GM23248 (cell line): ENCODE data around the gene PCDH1. TPM values are rescaled to one million over a fixed set of nuclear protein-coding genes. Genes with fewer than 3 reads are reported as not detected.
"Not testable (repeated sequence)": the region's sequence is repeated elsewhere in the genome, so short reads cannot be mapped to it uniquely, and the experiment has no call there.

Experiments
- DNase-seq: peaks from one replicate; pipeline ENCODE4 v3.0.0-alpha.2; 2015
- H2AFZ ChIP-seq: fragments of 200-600 bp; sonication (generic); 2 replicates; pipeline ENCODE4 v1.6.1; 2016; ENCODE audit warnings: antibody characterized with exemption
- H3F3A ChIP-seq: fragments of 200-600 bp; sonication (generic); 2 replicates; pipeline ENCODE4 v1.6.1; 2016; ENCODE audit warnings: mild to moderate bottlenecking, antibody characterized with exemption, mixed run types; ENCODE audit not compliant: insufficient read depth
- H3K27ac ChIP-seq: fragments of 200-600 bp; sonication (generic); 2 replicates; pipeline ENCODE4 v1.5.1; 2016; ENCODE audit warnings: mild to moderate bottlenecking
- H3K27me3 ChIP-seq: fragments of 200-600 bp; sonication (generic); replicated peaks from 2 replicates; pipeline ENCODE4 v1.6.1; 2016; ENCODE audit warnings: mild to moderate bottlenecking; ENCODE audit not compliant: insufficient read depth
- H3K36me3 ChIP-seq: fragments of 200-600 bp; sonication (generic); 2 replicates; pipeline ENCODE4 v1.6.1; 2016; ENCODE audit warnings: low read depth, mild to moderate bottlenecking
- H3K4me1 ChIP-seq: fragments of 200-600 bp; sonication (generic); 2 replicates; pipeline ENCODE4 v1.6.1; 2016; ENCODE audit warnings: mild to moderate bottlenecking; ENCODE audit not compliant: insufficient read depth
- H3K4me2 ChIP-seq: fragments of 200-600 bp; sonication (generic); one replicate; pipeline ENCODE4 v1.6.1; 2016; ENCODE audit warnings: mild to moderate bottlenecking; ENCODE audit not compliant: unreplicated experiment
- H3K4me3 ChIP-seq: fragments of 200-600 bp; sonication (generic); 2 replicates; pipeline ENCODE4 v1.5.1; 2016; ENCODE audit warnings: mild to moderate bottlenecking
- H3K79me2 ChIP-seq: fragments of 200-600 bp; sonication (generic); 2 replicates; pipeline ENCODE4 v1.6.1; 2016; ENCODE audit warnings: mild to moderate bottlenecking; ENCODE audit not compliant: insufficient read depth
- H3K9ac ChIP-seq: fragments of 200-600 bp; sonication (generic); 2 replicates; pipeline ENCODE4 v1.6.1; 2016; ENCODE audit warnings: mild to moderate bottlenecking
- H3K9me2 ChIP-seq: fragments of 200-600 bp; sonication (generic); 2 replicates; pipeline ENCODE4 v1.6.1; 2016; ENCODE audit warnings: mixed run types, mild to moderate bottlenecking, moderate library complexity; ENCODE audit not compliant: insufficient read depth
- H3K9me3 ChIP-seq: fragments of 200-600 bp; sonication (generic); one replicate; pipeline ENCODE4 v1.6.1; 2017; ENCODE audit warnings: low read depth
- H4K20me1 ChIP-seq: fragments of 200-600 bp; sonication (generic); 2 replicates; pipeline ENCODE4 v1.6.0; 2016; ENCODE audit not compliant: insufficient read depth
- EZH2 ChIP-seq: fragments of 200-600 bp; sonication (generic); IDR thresholded peaks from 2 replicates; pipeline ENCODE4 v1.6.1; 2018; ENCODE audit warnings: antibody characterized with exemption, mild to moderate bottlenecking; ENCODE audit not compliant: insufficient read depth, poor library complexity, severe bottlenecking
- EZH2phosphoT487 ChIP-seq: fragments of 200-600 bp; sonication (generic); IDR thresholded peaks from 2 replicates; pipeline ENCODE4 v1.6.1; 2018; ENCODE audit warnings: antibody characterized with exemption, moderate library complexity, mild to moderate bottlenecking, low read depth; ENCODE audit not compliant: insufficient read depth
- WGBS, 2 experiments: methylation state at CpG; one replicate each; pipeline ENCODE4 v1.1.6; 2015 to 2017; ENCODE audit warnings: low lambda C conversion rate in 2 of 2, low coverage in 1 of 2; ENCODE audit errors: missing lambda C conversion rate in 2 of 2; 5-methylcytosine and 5-hydroxymethylcytosine counted together
- in situ Hi-C: fragments of 300-500 bp; cut with MboI; formaldehyde crosslinking; loops from 2 replicates; pipeline ENCODE4 v1.15.0; 2020
- polyA plus RNA-seq: library from polyadenylated mRNA; unstranded; fragments of >200 nt; fragmentation: Nextera tagmentation; extraction: Ambion mirVana; gene quantifications from 2 replicates; pipeline ENCODE4 v1.2.1, GENCODE V29; 2016
- total RNA-seq: library from RNA; depleted of rRNA; stranded (reverse); fragments of >200 nt; shearing (Covaris generic); gene quantifications from 2 replicates; pipeline ENCODE4 v1.2.3, GENCODE V29; 2014

Gene PCDH1
- total and polyA plus RNA-seq, 2 experiments from 2014 or later, result 1.6 to 3.5 TPM

- H2AFZ ChIP-seq, result peak overlapping the region; percentile 80
Observed at GRCh38 chr5:141822144-141822543, 56.1 kb downstream of the PCDH1 start.

DNA sequence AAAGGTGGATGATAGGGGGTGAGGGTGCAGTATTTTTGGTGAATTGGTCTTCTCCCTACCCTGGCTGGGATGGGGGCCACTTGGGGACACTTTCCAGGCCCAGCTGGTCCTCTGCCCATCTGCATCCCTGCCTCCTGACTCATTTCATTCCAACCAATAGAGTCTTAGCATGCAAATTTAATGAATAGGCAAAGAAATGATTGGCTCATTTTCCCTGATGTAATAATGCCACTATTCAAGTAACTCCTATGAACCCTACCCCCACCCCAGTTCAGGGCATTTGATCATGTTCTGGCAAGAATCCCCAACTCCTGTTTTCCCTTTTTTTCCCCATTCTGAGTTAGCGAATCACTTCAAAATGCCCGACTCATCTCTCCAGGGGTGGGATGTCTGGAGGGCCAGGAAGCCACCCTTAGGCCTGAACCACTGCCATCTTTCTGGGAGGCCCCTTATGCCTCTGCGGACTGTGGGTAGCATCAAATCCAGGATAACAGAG lies 56.7 kb downstream of the PCDH1 start:
- Histone ChIP-seq H3K9me3 (no peaks in the 10 kb centered on the region), H3K79me2 (no peaks in the 10 kb centered on the region), H3K36me3 (no peaks in the 10 kb centered on the region), H3K4me3 (peak overlapping the region; percentile 32; the same call in 1 of the 2 replicates), H4K20me1 (no peaks in the 10 kb centered on the region), H3K27ac (peak overlapping the region; percentile 98), H3K9ac (peak overlapping the region; percentile 77), H3K27me3 (no peaks in the 10 kb centered on the region), H3F3A (no peaks in the 10 kb centered on the region), H3K9me2 (no peaks in the 10 kb centered on the region), H3K4me1 (peaks cover 12% of the 10 kb centered on the region), H3K4me2 (peak overlapping the region; percentile 61), H2AFZ (peak overlapping the region; percentile 80)
- in situ Hi-C loops, result no loop called here
- peak; percentile 94 for DNase-seq
- WGBS, 2 experiments, result 24% methylated on average over 3 of the region's 3 CpGs
- TF ChIP-seq EZH2phosphoT487 (no peak), EZH2 (no peak)

More at GRCh38 chr5:141822144-141822543, 56.1 kb downstream of the PCDH1 start:
- TF ChIP-seq EZH2phosphoT487 (no peak), EZH2 (no peak)
- no peaks in the 10 kb centered on the region for H4K20me1 ChIP-seq
- no peaks in the 10 kb centered on the region for H3K9me3 ChIP-seq
- H3K27me3 ChIP-seq, result no peaks in the 10 kb centered on the region
- 20 to 21% methylated on average over 2 of the region's 2 CpGs for WGBS, 2 experiments
- H3K36me3 ChIP-seq, result no peaks in the 10 kb centered on the region
- 0 out of 2 replicates have a peak overlapping the region, but pooled peaks have one; percentile 32 for H3K4me3 ChIP-seq
- peaks cover 12% of the 10 kb centered on the region for H3K4me1 ChIP-seq
- H3F3A ChIP-seq, result no peaks in the 10 kb centered on the region
- H3K79me2 ChIP-seq, result no peaks in the 10 kb centered on the region
- in situ Hi-C loops, result no loop called here
- no peaks in the 10 kb centered on the region for H3K9me2 ChIP-seq
- H3K9ac ChIP-seq, result peak overlapping the region; percentile 77
- H3K4me2 ChIP-seq, result peak overlapping the region; percentile 61
- H3K27ac ChIP-seq, result peak overlapping the region; percentile 98
- peak; percentile 74 for DNase-seq

GRCh38 chr5:141820686-141821085 lies 57.5 kb downstream of the PCDH1 start:
- H3K36me3 ChIP-seq, H3K9me3 ChIP-seq, H3K4me2 ChIP-seq, H3K79me2 ChIP-seq, H4K20me1 ChIP-seq, in situ Hi-C loops, DNase-seq, H2AFZ ChIP-seq, H3K9ac ChIP-seq, H3K4me3 ChIP-seq, H3K27me3 ChIP-seq, H3K9me2 ChIP-seq, H3F3A ChIP-seq: not testable (repeated sequence)
- 89 to 90% methylated on average over 15 of the region's 15 CpGs for WGBS, 2 experiments
- H3K27ac ChIP-seq, result peak overlapping the region; percentile 98
- peaks cover 12% of the 10 kb centered on the region for H3K4me1 ChIP-seq

- no peaks in the 10 kb centered on the region for H3K79me2 ChIP-seq
- peaks cover 11% of the 10 kb centered on the region for H3K4me1 ChIP-seq
- H3K9me2 ChIP-seq, result no peaks in the 10 kb centered on the region
- H3K27me3 ChIP-seq, result no peaks in the 10 kb centered on the region
- H4K20me1 ChIP-seq, result no peaks in the 10 kb centered on the region
- H3K9ac ChIP-seq, result no peak overlapping the region
- H3K36me3 ChIP-seq, result no peaks in the 10 kb centered on the region
- no peak for DNase-seq
- H3K27ac ChIP-seq, result no peak overlapping the region
- no peaks in the 10 kb centered on the region for H3K9me3 ChIP-seq
- in situ Hi-C loops, result no loop called here
- H3K4me3 ChIP-seq, result no peak overlapping the region
- TF ChIP-seq EZH2 (no peak), EZH2phosphoT487 (no peak)
- no peak overlapping the region for H3K4me2 ChIP-seq
- H2AFZ ChIP-seq, result no peak overlapping the region
- no peaks in the 10 kb centered on the region for H3F3A ChIP-seq
- WGBS, 2 experiments, result 80 to 84% methylated on average over 6 of the region's 6 CpGs
Observed at GRCh38 chr5:141817631-141818030, 60.6 kb downstream of the PCDH1 start.
